ENCODE data around the gene PLXNC1. TPM values are rescaled to one million over a fixed set of nuclear protein-coding genes. Genes with fewer than 3 reads are reported as not detected.

Gene PLXNC1
- total and polyA plus RNA-seq, 2 experiments from 2014 or later: 2.9 to 4.1 TPM

DNA sequence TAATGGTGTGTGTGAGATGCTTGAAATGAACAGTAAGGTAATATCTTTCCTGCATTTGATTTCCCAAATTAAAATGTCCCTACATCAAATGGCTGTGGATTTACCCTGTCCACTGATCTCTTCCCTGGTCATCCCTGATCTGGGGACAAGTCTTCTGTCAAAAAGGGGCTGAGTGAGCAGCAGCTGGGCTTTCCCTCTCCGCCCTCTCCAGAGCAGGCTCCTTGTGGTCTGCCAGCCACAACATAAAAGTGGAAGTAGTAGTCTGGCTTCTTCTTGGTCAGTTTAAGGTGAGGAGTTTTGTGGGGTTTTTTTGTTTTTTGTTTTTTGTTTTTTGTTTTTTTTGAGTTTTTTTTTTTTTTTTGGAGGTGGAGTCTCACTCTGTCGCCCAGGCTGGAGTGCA, 25.2 kb upstream of the PLXNC1 start:
- Histone ChIP-seq H3K4me3 (no peak overlapping the region), H3K9me3 (ENCODE audit: low read depth) (no peaks in the 10 kb centered on the region), H3K4me1 (ENCODE audit: low read depth) (no peaks in the 10 kb centered on the region), H3K27me3 (peaks cover 4% of the 10 kb centered on the region), H3K36me3 (no peaks in the 10 kb centered on the region), H3K27ac (no peak overlapping the region)
- TF ChIP-seq, protein P1, sequence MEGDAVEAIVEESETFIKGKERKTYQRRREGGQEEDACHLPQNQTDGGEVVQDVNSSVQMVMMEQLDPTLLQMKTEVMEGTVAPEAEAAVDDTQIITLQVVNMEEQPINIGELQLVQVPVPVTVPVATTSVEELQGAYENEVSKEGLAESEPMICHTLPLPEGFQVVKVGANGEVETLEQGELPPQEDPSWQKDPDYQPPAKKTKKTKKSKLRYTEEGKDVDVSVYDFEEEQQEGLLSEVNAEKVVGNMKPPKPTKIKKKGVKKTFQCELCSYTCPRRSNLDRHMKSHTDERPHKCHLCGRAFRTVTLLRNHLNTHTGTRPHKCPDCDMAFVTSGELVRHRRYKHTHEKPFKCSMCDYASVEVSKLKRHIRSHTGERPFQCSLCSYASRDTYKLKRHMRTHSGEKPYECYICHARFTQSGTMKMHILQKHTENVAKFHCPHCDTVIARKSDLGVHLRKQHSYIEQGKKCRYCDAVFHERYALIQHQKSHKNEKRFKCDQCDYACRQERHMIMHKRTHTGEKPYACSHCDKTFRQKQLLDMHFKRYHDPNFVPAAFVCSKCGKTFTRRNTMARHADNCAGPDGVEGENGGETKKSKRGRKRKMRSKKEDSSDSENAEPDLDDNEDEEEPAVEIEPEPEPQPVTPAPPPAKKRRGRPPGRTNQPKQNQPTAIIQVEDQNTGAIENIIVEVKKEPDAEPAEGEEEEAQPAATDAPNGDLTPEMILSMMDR (IDR thresholded peaks at IDR 0.05; ENCODE audit: low read depth, low read length): no peak
- DNase-seq (ENCODE audit: low read depth in 1 of 2, low spot score in 1 of 2): no peak

DNA sequence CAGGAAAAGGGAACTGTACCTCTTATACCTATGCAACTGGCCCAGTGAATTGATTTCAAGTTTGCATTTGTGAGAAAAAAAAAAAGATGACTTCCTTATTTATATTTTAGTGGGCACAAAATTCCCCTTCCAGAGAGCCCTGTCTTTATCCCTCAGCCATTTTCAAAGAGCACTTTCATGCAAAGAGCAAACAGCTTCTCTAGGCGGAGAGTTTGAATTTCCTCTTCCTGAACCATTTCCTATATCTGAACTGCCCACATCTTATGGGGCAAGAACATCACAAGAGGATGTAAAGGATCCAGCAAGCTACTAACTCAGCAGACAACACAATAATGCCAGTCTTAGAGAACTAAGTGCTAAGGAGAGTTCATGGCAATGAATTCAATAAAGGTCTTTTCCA, 22.3 kb upstream of the PLXNC1 start:
- TF ChIP-seq, protein P1 (IDR thresholded peaks at IDR 0.05; ENCODE audit: low read depth, low read length): no peak
- Histone ChIP-seq H3K4me3 (no peak overlapping the region), H3K27ac (no peak overlapping the region), H3K9me3 (ENCODE audit: low read depth) (no peaks in the 10 kb centered on the region), H3K36me3 (no peaks in the 10 kb centered on the region), H3K27me3 (peaks cover 4% of the 10 kb centered on the region), H3K4me1 (ENCODE audit: low read depth) (no peaks in the 10 kb centered on the region)
- DNase-seq (ENCODE audit: low read depth in 1 of 2, low spot score in 1 of 2): no peak

DNA sequence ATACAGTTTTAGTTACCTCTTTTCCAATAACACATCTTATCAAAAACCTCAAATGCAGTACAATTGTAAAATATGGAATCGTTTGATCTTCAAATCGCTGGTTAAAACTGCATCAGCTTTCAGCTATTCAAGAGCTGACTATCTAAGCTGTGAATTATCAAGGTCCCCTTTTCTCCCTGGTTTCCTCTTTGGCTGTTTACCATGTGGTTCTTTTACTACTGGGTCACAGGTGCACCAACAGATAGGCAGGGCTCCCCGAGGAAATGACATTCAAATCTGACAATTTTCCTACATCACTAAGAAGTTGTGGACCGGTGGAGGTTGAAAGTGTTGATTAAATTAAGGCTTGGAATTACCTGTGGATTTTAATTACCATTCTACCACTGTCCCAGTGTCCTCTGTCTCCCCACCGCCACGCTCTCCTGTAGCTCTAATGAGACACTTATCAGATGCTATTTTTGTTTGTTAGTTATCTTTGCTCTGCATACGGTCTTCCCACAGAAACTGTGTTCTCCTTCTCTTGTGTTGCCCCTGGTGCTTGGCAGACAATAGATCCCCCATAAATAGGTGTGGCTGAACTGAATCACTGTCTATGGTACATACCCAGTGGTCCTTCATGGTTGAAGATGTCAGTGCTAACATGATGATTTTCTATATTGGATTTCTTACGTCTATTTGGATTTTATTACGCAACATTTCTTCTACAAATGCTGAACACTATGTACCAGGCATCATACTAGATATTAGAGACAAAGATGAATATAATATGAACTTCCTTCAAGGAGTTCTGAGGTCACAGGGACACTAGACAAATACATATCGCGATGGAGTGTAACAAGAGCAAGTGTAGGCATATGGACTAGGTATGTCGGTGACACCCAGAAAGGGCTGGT, 20.9 kb upstream of the PLXNC1 start:
- Histone ChIP-seq H3K4me1 (ENCODE audit: low read depth) (no peaks in the 10 kb centered on the region), H3K27ac (no peak overlapping the region), H3K4me3 (no peak overlapping the region), H3K36me3 (no peaks in the 10 kb centered on the region), H3K27me3 (peaks cover 4% of the 10 kb centered on the region), H3K9me3 (ENCODE audit: low read depth) (no peaks in the 10 kb centered on the region)
- no peak for DNase-seq (ENCODE audit: low read depth in 1 of 2, low spot score in 1 of 2)
- TF ChIP-seq, protein P1 (IDR thresholded peaks at IDR 0.05; ENCODE audit: low read depth, low read length): no peak

DNA sequence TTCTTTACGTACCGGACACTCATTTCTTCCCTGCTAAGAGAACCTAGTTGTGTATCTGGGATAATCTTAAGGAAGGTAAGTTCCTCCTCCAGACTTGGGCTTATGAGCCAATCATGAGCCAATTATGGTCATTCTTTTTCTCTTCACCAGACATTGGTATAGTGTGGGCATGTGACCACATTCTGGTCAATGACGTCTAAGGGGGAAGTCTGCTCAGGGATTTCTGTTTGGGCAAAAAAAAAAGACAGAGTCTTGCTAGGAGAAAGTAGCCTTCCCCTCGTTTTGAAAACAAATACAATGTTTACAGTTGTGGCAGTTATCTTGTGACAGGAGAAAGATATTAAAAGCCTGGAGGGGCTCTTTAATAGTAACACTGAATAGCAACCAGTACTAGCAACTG, 20.1 kb upstream of the PLXNC1 start:
- no peak for DNase-seq (ENCODE audit: low read depth in 1 of 2, low spot score in 1 of 2)
- no peaks in the 10 kb centered on the region for H3K4me1 ChIP-seq (ENCODE audit: low read depth)
- H3K27ac ChIP-seq: no peak overlapping the region
- no peak overlapping the region for H3K4me3 ChIP-seq
- H3K9me3 ChIP-seq (ENCODE audit: low read depth): no peaks in the 10 kb centered on the region
- no peaks in the 10 kb centered on the region for H3K36me3 ChIP-seq
- TF ChIP-seq, protein P1 (IDR thresholded peaks at IDR 0.05; ENCODE audit: low read depth, low read length): no peak
- H3K27me3 ChIP-seq: peaks cover 4% of the 10 kb centered on the region

DNA sequence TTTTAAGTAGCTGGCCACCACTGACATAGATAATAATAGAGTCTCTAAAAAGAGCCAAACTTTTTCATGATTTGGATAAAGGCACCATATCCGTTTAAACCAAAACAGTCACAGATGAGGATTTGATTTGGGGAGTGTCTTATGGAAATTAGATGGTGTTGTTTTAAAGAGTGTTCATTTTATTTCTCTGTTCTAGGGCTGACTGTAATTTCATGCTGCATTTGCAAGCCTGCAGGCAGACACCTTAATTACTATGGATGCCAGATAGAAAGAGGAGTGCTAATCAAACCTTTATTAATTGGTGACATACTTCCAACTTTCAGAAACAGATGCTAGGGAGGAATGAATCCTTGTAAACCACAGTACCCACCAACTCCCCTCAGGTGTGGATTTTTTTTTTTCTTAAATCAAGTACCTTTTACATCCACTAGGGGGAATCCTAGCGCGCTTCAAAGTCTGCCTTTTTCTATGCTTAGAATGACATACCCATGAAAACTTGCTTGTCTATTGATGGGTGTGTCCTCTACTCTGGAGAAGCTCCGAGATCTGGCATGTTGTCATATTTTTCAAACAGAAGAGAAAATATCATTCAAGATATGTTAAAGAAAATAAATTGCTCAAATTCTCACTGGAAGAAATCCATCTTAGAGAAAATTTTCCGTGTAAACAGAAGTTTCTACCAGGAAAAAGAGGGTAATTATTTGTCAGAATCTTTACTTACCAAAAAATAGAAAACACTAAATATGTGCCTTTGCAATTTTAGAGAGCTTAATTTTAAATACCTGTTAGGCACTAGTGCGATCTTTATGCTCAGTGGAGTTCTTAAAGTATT, 14.2 kb upstream of the PLXNC1 start:
- H3K4me3 ChIP-seq: no peak overlapping the region
- DNase-seq (ENCODE audit: low read depth in 1 of 2, low spot score in 1 of 2): peak; percentile 62 to 70
- no peaks in the 10 kb centered on the region for H3K4me1 ChIP-seq (ENCODE audit: low read depth)
- no peaks in the 10 kb centered on the region for H3K36me3 ChIP-seq
- no peak overlapping the region for H3K27ac ChIP-seq
- no peaks in the 10 kb centered on the region for H3K9me3 ChIP-seq (ENCODE audit: low read depth)
- H3K27me3 ChIP-seq: no peaks in the 10 kb centered on the region
- TF ChIP-seq, protein P1 (IDR thresholded peaks at IDR 0.05; ENCODE audit: low read depth, low read length): peak; percentile 76

All from cardiac muscle cell (in vitro differentiated cells and primary cell).